Loucy (cell line): Measurements from ENCODE around the gene LUC7L3.

Experiments used
- EZH2phosphoT487 ChIP-seq: fragments of 200-600 bp; IDR thresholded peaks from 2 replicates; pipeline ENCODE4 v1.6.1; 2018; ENCODE audit warnings: antibody characterized with exemption, mild to moderate bottlenecking, moderate library complexity, borderline replicate concordance
- TF ChIP-seq, protein P1 (sequence below): fragments of 200-600 bp; sonication (generic); conservative IDR thresholded peaks from 2 replicates; pipeline ENCODE4 v1.5.1; 2014; ENCODE audit warnings: mild to moderate bottlenecking, antibody characterized with exemption, low read length

DNA sequence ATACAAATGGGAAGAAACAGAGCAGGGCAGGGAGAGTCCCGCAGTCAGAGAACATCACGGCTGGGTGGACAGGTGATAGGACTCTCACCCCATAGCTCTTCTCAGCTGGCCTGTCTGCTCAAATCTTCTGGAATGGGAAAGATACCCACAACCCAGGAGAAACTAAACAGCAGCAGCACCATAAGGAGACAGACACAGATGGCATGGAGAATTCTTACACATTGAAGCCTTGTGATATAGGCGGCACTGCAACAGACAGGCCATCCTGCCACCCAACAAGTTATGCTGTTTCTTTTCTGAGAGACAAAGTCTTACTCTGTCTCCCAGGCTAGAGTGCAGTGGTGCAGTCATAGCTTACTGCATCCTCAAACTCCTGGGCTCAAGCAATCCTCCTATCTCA is 56.5 kb downstream of the LUC7L3 start:
- TF ChIP-seq, protein P1, sequence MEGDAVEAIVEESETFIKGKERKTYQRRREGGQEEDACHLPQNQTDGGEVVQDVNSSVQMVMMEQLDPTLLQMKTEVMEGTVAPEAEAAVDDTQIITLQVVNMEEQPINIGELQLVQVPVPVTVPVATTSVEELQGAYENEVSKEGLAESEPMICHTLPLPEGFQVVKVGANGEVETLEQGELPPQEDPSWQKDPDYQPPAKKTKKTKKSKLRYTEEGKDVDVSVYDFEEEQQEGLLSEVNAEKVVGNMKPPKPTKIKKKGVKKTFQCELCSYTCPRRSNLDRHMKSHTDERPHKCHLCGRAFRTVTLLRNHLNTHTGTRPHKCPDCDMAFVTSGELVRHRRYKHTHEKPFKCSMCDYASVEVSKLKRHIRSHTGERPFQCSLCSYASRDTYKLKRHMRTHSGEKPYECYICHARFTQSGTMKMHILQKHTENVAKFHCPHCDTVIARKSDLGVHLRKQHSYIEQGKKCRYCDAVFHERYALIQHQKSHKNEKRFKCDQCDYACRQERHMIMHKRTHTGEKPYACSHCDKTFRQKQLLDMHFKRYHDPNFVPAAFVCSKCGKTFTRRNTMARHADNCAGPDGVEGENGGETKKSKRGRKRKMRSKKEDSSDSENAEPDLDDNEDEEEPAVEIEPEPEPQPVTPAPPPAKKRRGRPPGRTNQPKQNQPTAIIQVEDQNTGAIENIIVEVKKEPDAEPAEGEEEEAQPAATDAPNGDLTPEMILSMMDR, result no peak
- TF ChIP-seq EZH2phosphoT487, result no peak
